ENCODE measurements around the gene OR5B12.
"Not testable (repeated sequence)": the region's sequence is repeated elsewhere in the genome, so short reads cannot be mapped to it uniquely, and the experiment has no call there.

OR5B12 gene

GRCh38 chr11:58442136-58442535 lies at the start of gene OR5B12:
OR5B12 (minus strand) TSS chr11:58442236; CDS start chr11:58440151, 2,085 bp downstream.
- DNase-seq, result no peak

- DNase-seq, result no peak
These were observed 48.8 kb upstream of the OR5B12 start for GRCh38 chr11:58490827-58491226.

DNA sequence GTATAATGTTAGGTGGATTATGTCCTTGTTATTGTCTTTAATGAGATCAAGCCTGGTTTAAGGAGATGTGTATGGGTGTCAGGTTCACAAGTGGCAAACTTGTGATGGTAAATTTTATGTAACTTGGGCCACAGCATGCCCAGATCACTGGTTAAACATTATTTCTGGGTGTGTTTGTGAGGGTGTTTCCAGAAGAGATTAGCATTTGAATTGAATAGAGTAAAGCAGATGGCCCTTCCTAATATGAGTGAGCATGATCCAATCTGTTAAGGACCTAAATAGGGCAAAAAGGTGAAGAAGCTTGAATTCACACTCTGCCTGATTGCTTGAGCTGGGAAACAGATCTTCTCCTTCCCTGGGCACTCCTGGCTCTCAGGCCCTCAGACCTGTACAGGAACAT lies 45.1 kb upstream of the OR5B12 start:
- DNase-seq, result no peak

GRCh38 chr11:58485961-58486360 lies 43.9 kb upstream of the OR5B12 start:
- DNase-seq, result no peak

- no peak for DNase-seq
These were observed 29.9 kb upstream of the OR5B12 start for GRCh38 chr11:58471892-58472291.

- DNase-seq, result no peak
These were observed 24.3 kb upstream of the OR5B12 start for GRCh38 chr11:58466293-58466692.

DNA sequence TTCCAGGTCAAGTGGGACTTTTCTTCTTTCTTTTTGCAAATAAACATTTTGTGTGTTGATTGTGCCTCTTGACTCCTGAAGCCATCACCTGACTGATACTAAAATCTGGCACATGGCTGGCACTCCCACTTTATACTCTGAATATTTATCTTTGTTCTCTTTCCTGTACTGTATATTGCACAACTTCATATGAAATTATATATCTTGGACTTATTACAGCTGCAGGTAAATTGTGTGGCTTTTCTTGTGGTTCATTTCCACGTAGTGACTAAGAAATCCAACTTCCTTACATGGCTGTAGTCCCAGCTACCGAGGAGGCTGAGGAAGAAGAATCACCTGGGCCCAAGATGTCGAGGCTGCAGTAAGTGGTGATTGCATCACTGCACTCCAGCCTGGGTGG lies 23.7 kb upstream of the OR5B12 start:
- DNase-seq, result no peak

GRCh38 chr11:58451585-58451984 lies 9.5 kb upstream of the OR5B12 start:
- DNase-seq, result no peak

- DNase-seq, result no peak
These were observed 4.3 kb upstream of the OR5B12 start for GRCh38 chr11:58446294-58446693.

GRCh38 chr11:58444300-58444699 lies 2.3 kb upstream of the OR5B12 start:
- DNase-seq, result no peak

GRCh38 chr11:58438486-58438885 lies 3.5 kb downstream of the OR5B12 start:
- no peak for DNase-seq

DNA sequence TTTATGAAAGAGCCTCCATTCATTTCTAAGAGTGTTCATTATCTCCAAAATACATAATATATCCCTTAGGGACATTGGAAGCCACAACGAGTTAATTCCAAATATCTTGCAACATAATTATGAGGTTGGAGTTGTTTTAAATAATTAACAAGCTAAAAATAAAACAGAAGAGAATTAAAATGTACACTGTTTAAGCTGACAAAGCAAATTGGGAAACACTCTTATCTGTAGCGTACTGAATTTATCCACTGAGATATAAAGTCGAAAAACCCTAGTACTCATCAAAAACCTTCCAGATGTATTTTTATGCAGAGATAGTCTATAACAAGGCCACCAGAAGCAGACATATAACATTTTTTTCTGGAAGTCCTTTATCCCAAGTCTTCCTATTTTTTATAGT lies 7.8 kb downstream of the OR5B12 start:
- DNase-seq, result no peak

DNA sequence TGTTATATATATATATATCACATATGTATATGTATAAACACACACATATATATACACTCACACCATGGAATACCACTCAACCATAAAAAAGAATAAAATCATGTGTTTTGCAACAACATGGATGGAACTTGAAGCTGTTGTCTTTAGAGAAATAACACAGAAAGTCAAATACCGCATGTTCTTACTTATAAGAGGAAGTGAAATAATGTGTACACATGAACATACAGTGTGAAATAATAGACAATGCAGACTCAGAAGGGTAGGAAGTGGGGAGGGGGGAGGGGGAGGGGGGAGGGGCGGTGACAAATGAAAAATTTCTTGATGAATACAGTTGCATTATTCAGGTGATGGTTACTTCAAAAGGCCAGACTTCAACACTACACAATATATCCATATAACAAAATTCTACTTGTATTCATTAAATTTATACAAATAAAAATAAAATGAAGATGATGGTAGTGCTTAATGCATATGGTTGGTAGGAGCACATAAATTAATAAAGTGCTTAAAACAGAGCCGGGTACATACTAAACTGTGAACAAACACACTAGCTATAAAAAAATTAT lies 8.3 kb downstream of the OR5B12 start:
- no peak for DNase-seq

DNA sequence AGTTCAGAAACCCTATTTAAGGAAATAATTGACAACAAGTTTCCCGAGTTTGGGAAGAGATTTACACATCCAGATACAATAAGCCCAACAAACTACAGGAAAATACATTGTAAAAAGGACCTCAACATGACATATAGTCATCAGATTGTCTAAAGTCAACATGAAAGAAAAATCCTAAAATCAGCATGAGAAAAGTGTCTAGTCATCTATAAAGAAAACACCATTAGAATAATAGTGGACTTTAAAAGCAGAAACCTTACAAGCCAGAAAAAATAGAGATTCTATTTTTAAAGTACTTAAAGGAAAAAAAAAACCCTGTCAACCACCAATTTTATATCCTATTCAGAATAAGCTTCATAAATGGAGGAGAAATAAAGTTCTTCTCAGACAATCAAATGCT lies 12.8 kb downstream of the OR5B12 start:
- DNase-seq, result no peak

DNA sequence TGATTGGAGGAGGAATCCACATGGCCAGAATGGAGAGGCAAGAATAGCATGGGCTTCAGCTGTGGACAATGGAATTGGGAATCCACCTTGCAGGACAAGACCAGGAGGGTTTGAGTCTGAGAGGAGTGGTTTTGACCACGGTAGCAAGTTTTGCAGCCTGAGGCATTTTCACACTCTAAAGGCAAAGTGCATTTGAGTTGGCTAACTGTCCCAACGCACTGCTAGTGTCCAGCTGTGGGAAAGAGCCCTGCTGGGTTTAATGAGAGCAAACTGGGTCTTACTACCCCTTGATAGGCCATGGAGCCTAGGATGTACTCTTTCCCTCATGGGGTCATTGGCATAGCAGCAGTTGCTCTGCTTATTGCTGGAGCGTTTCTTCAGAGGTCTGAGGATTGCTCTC lies 14.0 kb downstream of the OR5B12 start, which contains the start of gene OR5B2:
Gene OR5B2, minus strand, starts transcription at position 101 of the 400 bp plus-strand sequence. CDS start 4,860 bp downstream, outside the sequence.
- no peak for DNase-seq

DNA sequence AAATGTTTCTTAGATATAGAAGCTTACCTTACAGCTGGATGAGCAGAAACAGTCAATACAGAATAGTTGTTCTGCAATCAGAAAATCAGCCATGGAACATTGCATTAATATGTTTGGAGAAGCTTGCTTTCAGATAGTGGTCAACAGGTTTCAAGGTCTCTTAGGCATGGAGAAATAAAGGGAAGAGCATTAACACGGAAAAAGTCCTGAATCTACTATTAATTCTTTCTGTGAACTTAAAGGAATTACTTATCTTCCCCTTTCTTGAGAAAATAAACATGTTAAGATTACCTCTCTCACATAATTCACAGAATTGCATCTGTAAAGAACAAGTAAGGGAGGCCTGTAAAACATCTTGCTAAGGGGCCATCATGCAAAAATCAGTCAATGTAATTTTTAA lies 35.3 kb downstream of the OR5B12 start, which contains the start of gene OR5B3:
Gene OR5B3, minus strand, starts transcription at position 101 of the 400 bp plus-strand sequence. CDS start 3,465 bp downstream, outside the sequence.
- DNase-seq, result no peak

DNA sequence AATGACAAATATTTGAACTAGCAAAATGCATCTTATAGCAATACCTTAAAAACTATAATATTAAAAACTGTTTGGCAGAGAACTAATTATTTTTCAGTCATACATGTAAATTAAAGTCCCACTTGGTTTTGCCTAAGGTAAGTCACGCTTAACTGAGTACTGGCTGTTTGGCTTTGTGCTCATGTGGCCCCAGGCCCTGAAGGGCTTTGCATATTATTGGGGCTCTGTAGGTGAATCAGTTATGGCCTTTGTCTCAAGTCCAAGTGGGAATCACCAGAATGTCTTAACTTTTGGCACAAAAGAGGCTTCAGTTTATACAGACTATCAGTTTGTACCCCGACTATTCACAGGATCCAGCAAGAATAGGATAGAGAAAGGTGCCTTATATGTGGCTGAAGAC lies 42.4 kb downstream of the OR5B12 start:
- not testable (repeated sequence) for DNase-seq

- no peak for DNase-seq
These were observed 46.5 kb downstream of the OR5B12 start for GRCh38 chr11:58395581-58395980.

- DNase-seq, result no peak
These were observed 47.8 kb downstream of the OR5B12 start for GRCh38 chr11:58394195-58394594.

- no peak for DNase-seq
These were observed 49.3 kb downstream of the OR5B12 start for GRCh38 chr11:58392746-58393145.

DNA sequence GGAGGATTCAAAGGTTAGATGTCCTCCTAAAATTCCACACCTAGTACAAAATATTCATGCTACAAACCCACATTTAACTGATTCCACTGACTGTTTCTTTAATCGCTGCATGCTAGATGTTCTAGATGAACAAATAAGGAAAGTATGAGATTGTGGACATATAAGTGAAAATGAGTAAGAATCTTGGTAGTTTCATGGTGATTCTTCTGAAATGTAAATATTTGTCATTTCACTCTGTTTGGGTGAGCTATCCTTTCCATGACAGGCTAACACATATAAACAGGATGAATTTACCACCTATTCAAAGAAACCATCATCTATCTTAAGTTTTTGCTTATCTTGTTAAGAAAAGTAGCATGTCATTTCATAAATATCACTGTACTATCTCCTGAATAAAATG lies 50.2 kb downstream of the OR5B12 start:
- no peak for DNase-seq

DNA sequence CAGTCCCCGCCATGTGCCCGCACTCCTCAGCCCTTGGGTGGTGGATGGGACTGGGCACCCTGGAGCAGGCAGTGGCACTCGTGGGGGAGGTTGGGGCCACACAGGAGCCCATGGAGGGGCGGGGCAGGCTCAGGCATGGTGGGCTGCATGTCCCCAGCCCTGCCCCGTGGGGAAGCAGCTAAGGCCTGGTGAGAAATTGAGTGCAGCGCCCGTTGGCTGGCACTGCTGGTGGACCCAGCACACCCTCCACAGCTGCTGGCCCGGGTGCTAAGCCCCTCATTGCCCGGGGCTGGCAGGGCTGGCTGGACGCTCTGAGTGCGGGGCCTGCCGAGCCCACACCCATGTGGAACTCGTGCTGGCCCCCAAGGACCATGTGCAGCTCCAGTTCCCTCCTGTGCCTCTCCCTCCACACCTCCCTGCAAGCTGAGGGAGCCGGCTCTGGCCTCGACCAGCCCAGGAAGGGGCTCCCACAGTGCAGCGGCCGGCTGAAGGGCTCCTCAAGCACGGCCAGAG lies 51.4 kb downstream of the OR5B12 start:
- no peak for DNase-seq
